ENCODE results near the gene GJA4. TPM values are rescaled to one million over a fixed set of nuclear protein-coding genes. Genes with fewer than 3 reads are reported as not detected.

GJA4 gene
- total RNA-seq, 2 donors from 2014 or later, result 3.8 to 15.9 TPM

DNA sequence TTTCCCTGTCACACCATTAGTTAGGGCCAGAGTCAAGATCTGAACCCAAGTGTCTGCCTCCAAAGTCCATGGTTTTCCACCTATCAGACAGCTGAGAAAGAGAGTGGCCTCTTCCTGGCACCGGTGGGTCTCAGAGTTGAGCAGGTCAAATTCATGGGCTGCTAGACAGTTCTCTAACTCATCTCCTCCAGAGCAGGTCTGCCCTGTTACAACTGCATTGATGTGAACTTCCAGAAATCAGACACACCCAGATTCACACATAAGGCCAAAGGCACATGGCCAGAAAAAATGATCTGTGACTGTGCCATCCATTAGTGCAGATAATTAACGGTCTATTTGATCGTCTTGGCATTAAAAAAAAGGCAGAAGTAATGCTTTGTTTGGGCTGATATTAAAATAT is 49.3 kb downstream of the GJA4 start:
- Histone ChIP-seq H3K4me3 (no peak overlapping the region), H3K27ac (no peak overlapping the region), H3K9me3 (no peaks in the 10 kb centered on the region), H3K36me3 (no peaks in the 10 kb centered on the region), H3K27me3 (replicated peaks; ENCODE audit: insufficient read depth) (peaks cover 2% of the 10 kb centered on the region), H3K4me1 (replicated peaks) (no peaks in the 10 kb centered on the region)
- no peak for DNase-seq (ENCODE audit: low spot score)
- intact Hi-C loops (cut with DNase I), result no loop called here
- no peak for TF ChIP-seq POLR2A (IDR thresholded peaks at IDR 0.05)
- no peak for TF ChIP-seq POLR2AphosphoS5 (IDR thresholded peaks at IDR 0.05)
- TF ChIP-seq, protein P1, sequence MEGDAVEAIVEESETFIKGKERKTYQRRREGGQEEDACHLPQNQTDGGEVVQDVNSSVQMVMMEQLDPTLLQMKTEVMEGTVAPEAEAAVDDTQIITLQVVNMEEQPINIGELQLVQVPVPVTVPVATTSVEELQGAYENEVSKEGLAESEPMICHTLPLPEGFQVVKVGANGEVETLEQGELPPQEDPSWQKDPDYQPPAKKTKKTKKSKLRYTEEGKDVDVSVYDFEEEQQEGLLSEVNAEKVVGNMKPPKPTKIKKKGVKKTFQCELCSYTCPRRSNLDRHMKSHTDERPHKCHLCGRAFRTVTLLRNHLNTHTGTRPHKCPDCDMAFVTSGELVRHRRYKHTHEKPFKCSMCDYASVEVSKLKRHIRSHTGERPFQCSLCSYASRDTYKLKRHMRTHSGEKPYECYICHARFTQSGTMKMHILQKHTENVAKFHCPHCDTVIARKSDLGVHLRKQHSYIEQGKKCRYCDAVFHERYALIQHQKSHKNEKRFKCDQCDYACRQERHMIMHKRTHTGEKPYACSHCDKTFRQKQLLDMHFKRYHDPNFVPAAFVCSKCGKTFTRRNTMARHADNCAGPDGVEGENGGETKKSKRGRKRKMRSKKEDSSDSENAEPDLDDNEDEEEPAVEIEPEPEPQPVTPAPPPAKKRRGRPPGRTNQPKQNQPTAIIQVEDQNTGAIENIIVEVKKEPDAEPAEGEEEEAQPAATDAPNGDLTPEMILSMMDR (IDR thresholded peaks at IDR 0.05), result no peak
- 89% methylated on average over 3 of the region's 3 CpGs for WGBS

- H3K36me3 ChIP-seq, result no peaks in the 10 kb centered on the region
- H3K9me3 ChIP-seq, result no peaks in the 10 kb centered on the region
- peaks cover 2% of the 10 kb centered on the region for H3K27me3 ChIP-seq (replicated peaks; ENCODE audit: insufficient read depth)
- TF ChIP-seq POLR2A (IDR thresholded peaks at IDR 0.05) (no peak), POLR2AphosphoS5 (IDR thresholded peaks at IDR 0.05) (no peak)
- TF ChIP-seq, protein P1 (IDR thresholded peaks at IDR 0.05), result no peak
- intact Hi-C loops (cut with DNase I), result no loop called here
- no peak for DNase-seq (ENCODE audit: low spot score)
- H3K4me1 ChIP-seq (replicated peaks), result no peaks in the 10 kb centered on the region
- H3K4me3 ChIP-seq, result no peak overlapping the region
- H3K27ac ChIP-seq, result no peak overlapping the region
- 85% methylated on average over 4 of the region's 4 CpGs for WGBS
These were observed 50.2 kb downstream of the GJA4 start for GRCh38 chr1:34842952-34843371.

GRCh38 chr1:34843392-34844251 is 50.8 kb downstream of the GJA4 start:
- H3K4me1 ChIP-seq (replicated peaks), result no peaks in the 10 kb centered on the region
- TF ChIP-seq POLR2AphosphoS5 (IDR thresholded peaks at IDR 0.05) (no peak), POLR2A (IDR thresholded peaks at IDR 0.05) (no peak)
- TF ChIP-seq, protein P1 (IDR thresholded peaks at IDR 0.05), result no peak
- H3K27ac ChIP-seq, result no peak overlapping the region
- no peaks in the 10 kb centered on the region for H3K9me3 ChIP-seq
- DNase-seq (ENCODE audit: low spot score), result no peak
- H3K36me3 ChIP-seq, result no peaks in the 10 kb centered on the region
- H3K27me3 ChIP-seq (replicated peaks; ENCODE audit: insufficient read depth), result peaks cover 2% of the 10 kb centered on the region
- no peak overlapping the region for H3K4me3 ChIP-seq
- WGBS, result 71% methylated on average over 14 of the region's 14 CpGs
- intact Hi-C loops (cut with DNase I), result no loop called here

DNA sequence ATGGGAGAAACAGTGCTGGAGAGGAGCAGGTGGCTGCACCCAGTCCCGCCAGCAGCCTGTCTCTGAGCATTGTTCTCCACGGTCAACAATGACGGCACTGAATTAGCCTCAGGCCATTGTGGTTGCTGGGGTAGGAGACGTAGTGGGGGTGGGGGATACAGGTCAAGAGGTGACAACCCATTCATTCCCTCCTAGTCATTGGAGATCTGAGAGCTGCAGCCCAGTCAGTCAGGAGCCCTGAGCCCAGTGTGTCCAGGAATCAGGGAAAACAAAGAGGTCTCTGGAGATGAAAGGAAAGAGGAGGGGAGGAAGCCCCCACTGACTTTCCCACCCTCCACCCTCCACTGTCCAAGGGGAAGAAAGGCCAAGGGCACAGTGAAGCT is 51.4 kb downstream of the GJA4 start:
- no peaks in the 10 kb centered on the region for H3K36me3 ChIP-seq
- no peaks in the 10 kb centered on the region for H3K4me1 ChIP-seq (replicated peaks)
- H3K27ac ChIP-seq, result no peak overlapping the region
- 71% methylated on average over 4 of the region's 4 CpGs for WGBS
- no peak for TF ChIP-seq POLR2A (IDR thresholded peaks at IDR 0.05)
- TF ChIP-seq POLR2AphosphoS5 (IDR thresholded peaks at IDR 0.05), result no peak
- TF ChIP-seq, protein P1 (IDR thresholded peaks at IDR 0.05), result no peak
- intact Hi-C loops (cut with DNase I), result no loop called here
- DNase-seq (ENCODE audit: low spot score), result no peak
- H3K9me3 ChIP-seq, result no peaks in the 10 kb centered on the region
- H3K4me3 ChIP-seq, result no peak overlapping the region
- peaks cover 2% of the 10 kb centered on the region for H3K27me3 ChIP-seq (replicated peaks; ENCODE audit: insufficient read depth)

Other genes with a start within 250 kb of the GJA4 start
- 1 to 10 TPM; 6.5 to 6.9 TPM for gene GJB5, start 38.0 kb upstream of the GJA4 start, total RNA-seq
- 1 to 10 TPM; 1.3 to 2.4 TPM for gene GJB4, start 33.3 kb upstream of the GJA4 start, total RNA-seq
- 1 to 10 TPM; 5.4 to 7.1 TPM for gene GJB3, start 11.8 kb upstream of the GJA4 start, total RNA-seq
- gene SMIM12, start 66.8 kb downstream of the GJA4 start, total RNA-seq, result 10 to 100 TPM; 10.7 to 29.6 TPM
- 1 to 10 TPM in 1 of 2 donors, under 1 TPM in 1; 0.14 to 7.1 TPM for gene DLGAP3, start 136.7 kb downstream of the GJA4 start, total RNA-seq
- 10 to 100 TPM; 60.8 to 64.4 TPM for gene TMEM35B, start 192.3 kb downstream of the GJA4 start, total RNA-seq
- 10 to 100 TPM in 1 of 2 donors, 1 to 10 TPM in 1; 8.0 to 19.5 TPM for gene ZMYM6, start 238.9 kb downstream of the GJA4 start, total RNA-seq